WTC11 (cell line): ENCODE data around the gene OR13F1. TPM values are rescaled to one million over a fixed set of nuclear protein-coding genes. Genes with fewer than 3 reads are reported as not detected.

Experiments
- ATAC-seq: fragments of 200-7000 bp; cut with Tn5 transposase; 2 replicates; pipeline ENCODE4 v1.10.0; 2021; ENCODE audit warnings: mild to moderate bottlenecking, moderate library complexity
- CTCF ChIA-PET: fragments of 300-600 bp; sonication (Branson Sonifier 250); formaldehyde crosslinking; loops from one replicate; lab custom pipeline; 2021; ENCODE audit warnings: antibody characterized with exemption; lab: Charles Lee
- POLR2A ChIA-PET: fragments of 350-600 bp; sonication (Branson Sonifier 250); formaldehyde crosslinking; loops from one replicate; lab custom pipeline; 2021; ENCODE audit warnings: antibody characterized with exemption; lab: Charles Lee
- DNase-seq: peaks from one replicate; pipeline ENCODE4 v3.0.0; 2021; ENCODE audit warnings: low spot score
- H3K27ac Mint-ChIP-seq: 2 replicates; pipeline ENCODE4 v1.8.0; 2021; ENCODE audit warnings: mixed read lengths
- H3K27me3 Mint-ChIP-seq: 2 replicates; pipeline ENCODE4 v1.8.0; 2021; ENCODE audit warnings: low read depth, mild to moderate bottlenecking, moderate library complexity, mixed read lengths
- H3K36me3 Mint-ChIP-seq: 2 replicates; pipeline ENCODE4 v1.8.0; 2021; ENCODE audit warnings: mixed read lengths
- H3K4me1 Mint-ChIP-seq: 2 replicates; pipeline ENCODE4 v1.8.0; 2022; ENCODE audit warnings: mixed read lengths
- H3K4me3 Mint-ChIP-seq: 2 replicates; pipeline ENCODE4 v1.8.0; 2021; ENCODE audit warnings: mild to moderate bottlenecking, moderate library complexity, mixed read lengths
- H3K9me3 Mint-ChIP-seq: 2 replicates; pipeline ENCODE4 v1.8.0; 2021; ENCODE audit warnings: mixed read lengths
- CREB1 ChIP-seq: sonication (generic); formaldehyde crosslinking; IDR thresholded peaks from 2 replicates; pipeline ENCODE4 v1.8.0; 2023; ENCODE audit warnings: mild to moderate bottlenecking, missing genetic modification reagents
- JUN ChIP-seq: sonication (generic); formaldehyde crosslinking; IDR thresholded peaks from 2 replicates; pipeline ENCODE4 v1.8.0; 2023; ENCODE audit warnings: mild to moderate bottlenecking, missing genetic modification reagents
- NFATC4 ChIP-seq: fragments of 250-450 bp; sonication (Bioruptor Pico); IDR thresholded peaks from 2 replicates; pipeline ENCODE4 v1.9.0; 2021; ENCODE audit warnings: mild to moderate bottlenecking
- NR2C2 ChIP-seq: sonication (generic); formaldehyde crosslinking; IDR thresholded peaks from 2 replicates; pipeline ENCODE4 v1.8.0; 2022; ENCODE audit warnings: mild to moderate bottlenecking, missing genetic modification reagents
- ZNF121 ChIP-seq: sonication (generic); formaldehyde crosslinking; IDR thresholded peaks from 2 replicates; pipeline ENCODE4 v1.8.0; 2023; ENCODE audit warnings: missing genetic modification reagents
- ZNF671 ChIP-seq: fragments of 250-450 bp; sonication (Bioruptor Pico); IDR thresholded peaks from 2 replicates; pipeline ENCODE4 v1.8.0; 2021; ENCODE audit warnings: mild to moderate bottlenecking
- total RNA-seq: library from RNA; stranded (reverse); gene quantifications from 3 replicates; pipeline ENCODE4 v1.2.3, GENCODE V29; 2021
- TF ChIP-seq, protein P1 (sequence below): sonication (generic); formaldehyde crosslinking; IDR thresholded peaks from 2 replicates; pipeline ENCODE4 v1.8.1; 2022; ENCODE audit warnings: low read depth, missing genetic modification reagents, borderline replicate concordance
- TF ChIP-seq, protein P2 (sequence below): fragments of 250-450 bp; sonication (Bioruptor Pico); IDR thresholded peaks from 2 replicates; pipeline ENCODE4 v1.8.0; 2021; ENCODE audit warnings: mild to moderate bottlenecking
- TF ChIP-seq, protein P3 (sequence below): sonication (generic); formaldehyde crosslinking; IDR thresholded peaks from 2 replicates; pipeline ENCODE4 v1.8.0; 2023; ENCODE audit warnings: mild to moderate bottlenecking, missing genetic modification reagents
- TF ChIP-seq, protein P4 (sequence below): sonication (generic); formaldehyde crosslinking; IDR thresholded peaks from 2 replicates; pipeline ENCODE4 v1.8.1; 2023; ENCODE audit warnings: mild to moderate bottlenecking, missing genetic modification reagents

OR13F1 gene
- total RNA-seq, 1 experiment from 2014 or later: not detected

DNA sequence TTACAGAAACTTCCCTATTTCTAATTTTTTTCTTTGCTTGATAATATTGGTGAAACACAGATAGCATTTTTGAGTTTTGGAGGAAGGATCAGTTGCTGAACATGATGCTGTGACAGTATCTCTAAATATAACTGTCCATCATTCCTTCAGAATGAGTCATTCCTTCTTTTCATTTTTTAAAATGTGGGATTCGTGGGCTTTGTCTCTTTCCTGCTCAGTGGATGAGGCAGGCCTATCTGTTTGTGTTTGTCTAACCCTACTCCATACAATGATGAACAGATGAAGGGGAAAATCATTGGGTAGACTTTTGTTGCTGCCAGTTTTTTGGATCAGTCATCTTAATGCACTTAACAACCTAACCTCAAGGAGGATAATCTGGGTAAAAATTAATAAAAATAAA lies 49.2 kb downstream of the OR13F1 start:
- H3K9me3 Mint-ChIP-seq: peaks cover 24% of the 10 kb centered on the region
- TF ChIP-seq NFATC4 (CRISPR knock-in tag): no peak
- no peak for TF ChIP-seq CREB1 (CRISPR knock-in tag)
- TF ChIP-seq, protein P1, sequence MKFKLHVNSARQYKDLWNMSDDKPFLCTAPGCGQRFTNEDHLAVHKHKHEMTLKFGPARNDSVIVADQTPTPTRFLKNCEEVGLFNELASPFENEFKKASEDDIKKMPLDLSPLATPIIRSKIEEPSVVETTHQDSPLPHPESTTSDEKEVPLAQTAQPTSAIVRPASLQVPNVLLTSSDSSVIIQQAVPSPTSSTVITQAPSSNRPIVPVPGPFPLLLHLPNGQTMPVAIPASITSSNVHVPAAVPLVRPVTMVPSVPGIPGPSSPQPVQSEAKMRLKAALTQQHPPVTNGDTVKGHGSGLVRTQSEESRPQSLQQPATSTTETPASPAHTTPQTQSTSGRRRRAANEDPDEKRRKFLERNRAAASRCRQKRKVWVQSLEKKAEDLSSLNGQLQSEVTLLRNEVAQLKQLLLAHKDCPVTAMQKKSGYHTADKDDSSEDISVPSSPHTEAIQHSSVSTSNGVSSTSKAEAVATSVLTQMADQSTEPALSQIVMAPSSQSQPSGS (CRISPR knock-in tag): no peak
- TF ChIP-seq, protein P2, sequence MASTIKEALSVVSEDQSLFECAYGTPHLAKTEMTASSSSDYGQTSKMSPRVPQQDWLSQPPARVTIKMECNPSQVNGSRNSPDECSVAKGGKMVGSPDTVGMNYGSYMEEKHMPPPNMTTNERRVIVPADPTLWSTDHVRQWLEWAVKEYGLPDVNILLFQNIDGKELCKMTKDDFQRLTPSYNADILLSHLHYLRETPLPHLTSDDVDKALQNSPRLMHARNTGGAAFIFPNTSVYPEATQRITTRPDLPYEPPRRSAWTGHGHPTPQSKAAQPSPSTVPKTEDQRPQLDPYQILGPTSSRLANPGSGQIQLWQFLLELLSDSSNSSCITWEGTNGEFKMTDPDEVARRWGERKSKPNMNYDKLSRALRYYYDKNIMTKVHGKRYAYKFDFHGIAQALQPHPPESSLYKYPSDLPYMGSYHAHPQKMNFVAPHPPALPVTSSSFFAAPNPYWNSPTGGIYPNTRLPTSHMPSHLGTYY: no peak
- TF ChIP-seq NR2C2 (CRISPR knock-in tag): no peak
- no peak for TF ChIP-seq ZNF671 (CRISPR knock-in tag)
- no peak for TF ChIP-seq ZNF121 (CRISPR knock-in tag)
- TF ChIP-seq, protein P3, sequence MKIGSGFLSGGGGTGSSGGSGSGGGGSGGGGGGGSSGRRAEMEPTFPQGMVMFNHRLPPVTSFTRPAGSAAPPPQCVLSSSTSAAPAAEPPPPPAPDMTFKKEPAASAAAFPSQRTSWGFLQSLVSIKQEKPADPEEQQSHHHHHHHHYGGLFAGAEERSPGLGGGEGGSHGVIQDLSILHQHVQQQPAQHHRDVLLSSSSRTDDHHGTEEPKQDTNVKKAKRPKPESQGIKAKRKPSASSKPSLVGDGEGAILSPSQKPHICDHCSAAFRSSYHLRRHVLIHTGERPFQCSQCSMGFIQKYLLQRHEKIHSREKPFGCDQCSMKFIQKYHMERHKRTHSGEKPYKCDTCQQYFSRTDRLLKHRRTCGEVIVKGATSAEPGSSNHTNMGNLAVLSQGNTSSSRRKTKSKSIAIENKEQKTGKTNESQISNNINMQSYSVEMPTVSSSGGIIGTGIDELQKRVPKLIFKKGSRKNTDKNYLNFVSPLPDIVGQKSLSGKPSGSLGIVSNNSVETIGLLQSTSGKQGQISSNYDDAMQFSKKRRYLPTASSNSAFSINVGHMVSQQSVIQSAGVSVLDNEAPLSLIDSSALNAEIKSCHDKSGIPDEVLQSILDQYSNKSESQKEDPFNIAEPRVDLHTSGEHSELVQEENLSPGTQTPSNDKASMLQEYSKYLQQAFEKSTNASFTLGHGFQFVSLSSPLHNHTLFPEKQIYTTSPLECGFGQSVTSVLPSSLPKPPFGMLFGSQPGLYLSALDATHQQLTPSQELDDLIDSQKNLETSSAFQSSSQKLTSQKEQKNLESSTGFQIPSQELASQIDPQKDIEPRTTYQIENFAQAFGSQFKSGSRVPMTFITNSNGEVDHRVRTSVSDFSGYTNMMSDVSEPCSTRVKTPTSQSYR (CRISPR knock-in tag): no peak
- no peak for TF ChIP-seq JUN (CRISPR knock-in tag)
- TF ChIP-seq, protein P4, sequence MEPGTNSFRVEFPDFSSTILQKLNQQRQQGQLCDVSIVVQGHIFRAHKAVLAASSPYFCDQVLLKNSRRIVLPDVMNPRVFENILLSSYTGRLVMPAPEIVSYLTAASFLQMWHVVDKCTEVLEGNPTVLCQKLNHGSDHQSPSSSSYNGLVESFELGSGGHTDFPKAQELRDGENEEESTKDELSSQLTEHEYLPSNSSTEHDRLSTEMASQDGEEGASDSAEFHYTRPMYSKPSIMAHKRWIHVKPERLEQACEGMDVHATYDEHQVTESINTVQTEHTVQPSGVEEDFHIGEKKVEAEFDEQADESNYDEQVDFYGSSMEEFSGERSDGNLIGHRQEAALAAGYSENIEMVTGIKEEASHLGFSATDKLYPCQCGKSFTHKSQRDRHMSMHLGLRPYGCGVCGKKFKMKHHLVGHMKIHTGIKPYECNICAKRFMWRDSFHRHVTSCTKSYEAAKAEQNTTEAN (CRISPR knock-in tag): no peak
- no peaks in the 10 kb centered on the region for H3K27me3 Mint-ChIP-seq
- ChIA-PET POLR2A (no interaction called here), CTCF (no interaction called here)
- ATAC-seq (no peak), DNase-seq (no peak)
- H3K27ac Mint-ChIP-seq: no peak overlapping the region
- peaks cover 7% of the 10 kb centered on the region; the same call in 1 of the 2 replicates for H3K36me3 Mint-ChIP-seq
- no peak overlapping the region for H3K4me3 Mint-ChIP-seq
- H3K4me1 Mint-ChIP-seq: peaks cover 8% of the 10 kb centered on the region

Other genes with a start within 250 kb of the OR13F1 start
- gene OR13C4, start 22.9 kb downstream of the OR13F1 start, total RNA-seq: 0.24 TPM in 1 of 3 replicates, not detected in the others
- not detected in 3 replicates for gene OR13C3, start 32.6 kb downstream of the OR13F1 start, total RNA-seq
- not detected in 3 replicates for gene OR13C8, start 64.9 kb downstream of the OR13F1 start, total RNA-seq
- not detected in 3 replicates for gene OR13C5, start 95.2 kb downstream of the OR13F1 start, total RNA-seq
- gene OR13C2, start 101.4 kb downstream of the OR13F1 start, total RNA-seq: not detected in 3 replicates
- gene OR13C9, start 113.9 kb downstream of the OR13F1 start, total RNA-seq: not detected in 3 replicates
- gene OR13D1, start 190.3 kb downstream of the OR13F1 start, total RNA-seq: not detected in 3 replicates
- 7.2 to 10.3 TPM (median 10.3 TPM) in 3 replicates for gene NIPSNAP3A, start 243.4 kb downstream of the OR13F1 start, total RNA-seq